Medulla oblongata (tissue), 1 donor: Measurements from ENCODE around the gene CLPTM1L.
"Not testable (repeated sequence)": the region's sequence is repeated elsewhere in the genome, so short reads cannot be mapped to it uniquely, and the experiment has no call there.

Source experiments
- DNase-seq: peaks from one replicate; pipeline ENCODE4 v3.0.0-alpha.2; 2015; ENCODE audit errors: extremely low spot score

The CLPTM1L gene

DNA sequence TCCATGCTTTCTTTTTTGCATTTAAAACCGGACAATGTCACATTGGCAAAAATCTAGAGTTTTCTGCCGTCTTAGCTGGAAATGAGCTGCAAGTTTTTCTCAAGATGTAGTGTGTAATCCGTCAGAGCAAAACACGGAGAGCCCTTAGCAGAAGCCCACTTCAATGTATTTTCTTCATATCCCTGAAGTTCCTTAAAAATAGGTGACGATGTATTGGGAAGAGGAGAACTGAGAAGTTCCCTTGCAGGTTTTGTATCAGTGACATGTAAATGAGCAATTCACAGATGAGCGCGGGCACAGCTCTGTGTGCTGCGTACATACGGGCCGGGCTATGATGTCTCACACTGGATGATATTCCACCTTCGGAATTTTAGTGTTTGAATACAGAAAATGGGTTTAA is 14.8 kb upstream of the CLPTM1L start:
- DNase-seq = no peak

DNA sequence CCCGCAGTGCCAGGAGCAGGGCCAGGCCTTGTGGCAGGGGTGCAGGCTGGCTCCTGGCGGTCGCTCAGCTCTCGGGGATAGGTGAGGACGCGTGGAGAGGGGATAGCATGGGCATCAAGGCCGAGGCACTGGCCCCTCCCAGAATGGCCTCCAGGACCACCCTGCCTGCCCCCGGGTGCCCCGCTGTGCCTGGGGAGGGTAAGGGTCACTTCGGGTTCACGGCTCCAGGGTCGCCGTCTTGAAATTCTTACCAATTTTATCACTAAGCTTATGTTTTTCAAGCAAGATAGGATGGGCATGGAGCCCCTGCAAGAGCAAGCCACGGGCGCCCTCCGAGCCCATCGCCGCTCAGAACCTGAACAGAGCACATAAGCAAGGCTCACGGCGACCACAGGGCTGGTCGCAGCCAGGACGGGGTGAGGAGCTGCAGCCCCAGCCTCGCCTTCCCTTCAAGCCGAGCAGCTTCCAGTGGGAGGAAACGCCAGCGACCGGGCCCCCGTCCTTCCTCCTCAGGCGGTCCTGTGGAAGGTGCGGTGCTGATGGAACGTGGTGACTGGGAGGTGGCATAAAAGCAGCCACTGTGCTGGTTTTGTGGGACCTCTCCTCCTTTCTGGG is 14.2 kb upstream of the CLPTM1L start:
- no peak for DNase-seq

DNA sequence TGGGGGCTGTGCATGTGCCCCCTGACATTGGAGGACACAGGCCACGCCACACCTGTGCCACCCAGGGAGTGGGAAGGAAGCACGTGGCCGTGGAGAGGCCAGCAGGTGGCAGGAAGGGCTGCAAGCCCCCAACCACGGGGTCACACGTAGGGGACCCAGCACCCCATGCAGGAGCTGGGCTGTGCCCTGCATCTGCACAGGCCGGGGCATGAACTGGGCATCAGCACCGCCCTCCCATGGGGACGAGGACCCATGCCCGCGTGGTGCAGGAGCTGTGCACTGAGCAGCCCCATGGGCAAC is 13.8 kb upstream of the CLPTM1L start:
- DNase-seq = no peak

DNA sequence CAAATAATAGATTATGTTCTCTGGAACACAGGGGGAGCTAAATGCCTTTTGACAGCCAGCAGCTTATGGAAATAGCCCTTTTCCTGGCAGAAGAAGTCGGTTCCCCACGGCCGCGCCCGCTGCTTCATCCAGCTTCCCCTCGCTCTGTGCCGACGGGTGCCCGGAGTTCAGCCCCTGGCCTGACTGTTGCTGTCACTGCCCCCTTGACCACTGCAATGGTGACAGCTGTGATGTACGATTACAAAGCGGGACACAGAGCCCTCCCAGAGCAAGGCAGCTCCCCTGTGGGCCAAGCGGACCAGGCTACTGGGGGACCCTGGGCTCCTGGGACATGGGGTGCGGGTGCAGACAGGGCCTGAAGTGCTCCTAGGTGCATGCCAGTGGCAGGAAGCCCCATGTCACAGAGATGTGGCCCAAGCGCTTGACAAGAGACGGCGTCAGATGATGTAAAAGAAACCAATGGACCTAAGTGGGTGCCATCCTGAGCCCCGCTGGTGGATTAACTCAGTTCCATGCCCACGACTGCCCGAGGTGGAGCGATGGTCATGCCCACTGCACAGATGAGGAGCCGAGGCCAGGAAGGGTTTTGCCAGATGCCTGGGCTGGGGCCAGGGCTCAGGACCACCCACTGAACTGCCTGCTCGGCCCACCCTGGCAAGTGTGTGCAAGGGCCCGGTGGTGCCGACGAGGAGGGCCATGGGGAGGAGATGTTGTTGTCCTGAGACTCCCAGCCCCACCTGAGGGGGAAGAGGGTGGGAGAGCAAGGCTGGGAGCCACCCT is 13.2 kb upstream of the CLPTM1L start:
- DNase-seq = no peak

DNA sequence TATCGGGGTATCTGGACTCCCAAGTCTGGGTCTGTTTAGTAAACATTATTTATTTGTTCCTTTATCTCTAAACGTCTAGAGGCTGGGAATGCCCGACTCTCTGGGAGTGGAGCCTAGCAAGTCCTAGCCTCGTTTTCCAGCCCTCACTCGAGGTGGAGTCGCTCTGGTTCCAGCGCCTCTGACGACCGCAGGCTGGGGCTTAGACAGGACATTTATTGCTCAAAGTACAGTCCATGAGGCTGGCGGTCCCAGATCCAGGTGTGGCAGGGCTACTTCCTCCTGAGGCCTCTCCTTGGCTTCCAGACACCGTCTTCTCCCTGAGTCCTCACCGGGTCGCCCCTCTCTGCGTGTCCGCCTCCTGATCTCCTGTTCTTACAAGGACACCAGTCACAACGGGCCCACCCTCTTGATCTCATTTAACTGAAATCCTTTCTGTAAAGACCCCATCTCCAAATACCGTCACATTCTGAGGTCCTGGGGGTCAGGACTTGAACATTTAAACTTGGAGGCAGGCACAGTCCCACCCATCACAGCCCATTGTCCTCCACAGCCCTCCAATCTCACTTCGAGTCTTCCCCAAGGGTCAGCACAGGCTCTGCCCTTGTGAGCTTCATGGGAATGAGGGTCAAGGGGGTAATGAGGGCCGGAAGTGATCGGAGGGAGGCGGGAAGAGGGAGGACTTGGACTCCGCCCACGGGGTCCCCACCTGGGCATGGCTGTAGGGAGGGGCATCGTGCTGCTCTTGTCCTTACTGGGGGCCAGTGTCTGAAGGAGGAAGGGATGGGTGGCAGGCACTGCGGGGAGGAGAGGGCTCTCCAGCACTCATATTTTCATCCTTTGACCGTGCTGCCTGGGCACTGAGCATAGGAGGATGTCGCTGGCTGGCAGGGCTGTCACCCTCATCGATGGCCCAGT is 12.2 kb upstream of the CLPTM1L start:
- DNase-seq = no peak

DNA sequence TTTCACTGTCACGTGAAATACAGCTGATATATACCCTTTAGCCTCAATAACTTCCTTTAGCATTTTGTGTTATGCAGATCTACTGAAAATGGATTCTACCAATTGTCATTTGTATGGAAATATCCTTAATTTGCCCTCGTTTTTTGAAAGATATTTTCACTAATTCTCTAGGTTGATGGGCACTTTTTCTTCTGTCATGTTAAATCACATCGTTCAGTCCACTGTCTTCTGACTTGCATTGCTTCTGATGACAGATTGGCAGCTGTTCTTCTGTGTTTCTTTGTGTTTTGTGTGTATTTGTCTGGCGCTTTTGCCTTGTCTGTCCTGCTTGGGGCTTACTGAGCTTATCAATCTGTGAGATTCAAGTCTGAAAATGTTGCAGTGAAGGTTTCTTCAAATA is 9.7 kb upstream of the CLPTM1L start:
- DNase-seq = no peak

DNA sequence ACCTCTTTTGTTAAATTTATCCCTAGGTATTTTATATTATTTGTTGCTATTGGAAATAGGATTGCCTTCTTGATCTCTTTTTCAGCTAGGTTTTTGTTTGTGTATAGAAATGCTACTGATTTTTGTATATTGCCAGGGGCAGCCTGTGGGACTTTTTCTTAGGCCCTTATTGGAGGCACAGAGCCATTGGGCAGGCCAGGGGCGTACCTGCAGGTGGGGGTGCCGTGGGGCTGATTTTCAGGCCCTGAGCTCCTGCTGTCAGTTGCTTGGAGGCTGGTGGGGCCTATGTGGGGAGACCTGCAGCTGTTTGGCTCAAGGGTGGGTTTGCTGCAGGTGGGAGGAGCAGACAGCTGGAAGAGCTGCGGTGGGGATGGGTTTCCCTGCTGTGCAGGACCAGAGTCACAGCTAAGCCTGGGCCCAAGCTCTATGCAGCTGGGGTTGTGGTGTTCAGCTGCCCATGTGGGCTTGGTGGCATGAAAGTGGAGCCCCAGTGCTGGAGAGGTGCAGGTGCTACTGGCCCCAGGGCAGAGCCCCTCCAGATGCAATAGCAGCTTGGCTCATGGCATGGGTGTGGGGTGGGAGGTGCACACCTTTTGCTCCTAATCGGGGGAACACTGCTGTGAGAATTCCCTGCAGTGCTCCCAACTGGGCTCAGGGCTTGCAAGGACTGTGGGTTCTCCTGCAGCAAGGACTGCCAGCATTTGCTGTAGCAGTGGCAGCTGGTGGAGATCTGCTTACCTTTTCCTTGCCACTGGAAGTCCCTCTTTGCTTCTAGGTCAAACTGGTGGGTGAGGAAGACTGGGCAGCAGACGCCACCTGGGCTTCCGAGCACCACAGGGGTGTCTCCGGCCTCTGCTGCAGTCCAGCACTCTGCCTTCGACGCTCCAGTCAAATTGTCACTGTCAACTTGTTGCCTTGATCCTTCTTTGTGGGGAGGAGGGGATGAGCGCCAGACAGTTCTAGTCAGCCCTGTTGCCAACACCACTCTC is 7.6 kb upstream of the CLPTM1L start:
- no peak for DNase-seq

DNA sequence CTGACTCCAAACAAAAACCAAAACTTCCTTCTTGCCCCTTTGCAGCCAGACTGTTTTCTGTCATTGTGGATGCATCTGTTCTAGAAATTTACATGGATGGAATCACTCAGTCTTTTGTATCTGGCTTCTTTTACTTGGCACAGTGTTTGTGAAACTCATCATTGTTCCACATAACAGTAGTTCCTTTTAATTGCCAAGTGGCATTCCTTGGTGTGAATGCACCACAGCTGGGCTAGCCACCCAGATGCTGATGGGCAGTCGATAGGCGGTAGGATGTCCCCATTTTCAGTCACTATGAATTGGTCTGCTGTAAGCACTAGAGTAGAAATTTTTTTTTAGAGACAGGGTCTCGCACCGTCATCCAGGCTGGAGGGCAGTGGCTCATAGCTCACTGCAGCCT is 6.3 kb upstream of the CLPTM1L start:
- peak; percentile 86 for DNase-seq

DNA sequence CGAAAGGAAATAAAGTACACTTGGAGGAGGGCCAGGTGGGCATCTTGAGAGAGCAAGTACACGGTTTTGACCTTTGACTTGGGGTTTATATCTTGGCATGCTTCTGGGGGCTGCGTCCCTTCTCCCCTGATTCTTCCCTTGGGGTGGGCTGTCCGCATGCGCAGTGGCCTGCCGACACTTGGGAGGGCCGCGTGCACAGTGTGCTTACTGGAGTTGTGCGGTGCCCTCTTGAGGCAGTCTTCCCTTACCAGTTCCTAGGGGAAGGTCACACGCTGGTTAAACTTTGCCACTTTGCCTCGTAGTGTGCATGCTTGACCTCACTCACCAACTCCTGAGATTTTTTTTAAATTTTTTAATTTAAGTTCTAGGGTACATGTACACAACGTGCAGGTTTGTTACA is 4.3 kb upstream of the CLPTM1L start:
- no peak for DNase-seq

DNA sequence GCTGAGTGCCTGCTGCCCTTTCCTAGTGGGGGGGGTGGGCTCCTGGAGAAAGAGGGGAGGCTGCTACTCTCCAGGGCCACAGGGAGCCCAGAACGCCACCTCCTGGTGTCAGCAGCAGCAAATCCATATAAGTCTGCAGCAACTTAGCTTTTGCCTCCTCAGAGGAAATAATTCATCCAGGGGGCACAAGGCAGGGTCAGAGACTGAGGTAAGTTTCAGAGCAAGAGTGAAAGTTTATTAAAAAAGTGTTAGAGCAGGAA is 4.0 kb upstream of the CLPTM1L start:
- no peak for DNase-seq

DNA sequence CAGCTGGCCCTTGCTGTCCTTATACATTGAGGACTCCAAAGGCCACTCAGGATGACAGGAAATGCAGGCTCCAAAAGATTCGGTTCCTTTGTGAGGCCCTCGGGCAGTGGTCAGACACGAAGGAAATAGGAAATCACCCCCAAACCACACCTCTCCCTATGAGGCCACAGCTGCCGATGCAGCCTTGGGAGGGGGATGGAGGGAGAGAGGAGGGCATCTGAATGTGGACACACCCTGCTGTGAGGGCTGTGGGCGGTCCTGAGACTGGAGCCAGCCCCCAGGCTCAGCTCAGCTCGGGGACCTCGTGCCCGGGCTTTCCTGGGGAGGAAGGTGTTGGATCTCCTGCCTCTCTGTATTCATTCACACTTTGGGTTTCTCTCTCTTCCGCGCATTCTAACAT is 2.7 kb upstream of the CLPTM1L start:
- no peak for DNase-seq

DNA sequence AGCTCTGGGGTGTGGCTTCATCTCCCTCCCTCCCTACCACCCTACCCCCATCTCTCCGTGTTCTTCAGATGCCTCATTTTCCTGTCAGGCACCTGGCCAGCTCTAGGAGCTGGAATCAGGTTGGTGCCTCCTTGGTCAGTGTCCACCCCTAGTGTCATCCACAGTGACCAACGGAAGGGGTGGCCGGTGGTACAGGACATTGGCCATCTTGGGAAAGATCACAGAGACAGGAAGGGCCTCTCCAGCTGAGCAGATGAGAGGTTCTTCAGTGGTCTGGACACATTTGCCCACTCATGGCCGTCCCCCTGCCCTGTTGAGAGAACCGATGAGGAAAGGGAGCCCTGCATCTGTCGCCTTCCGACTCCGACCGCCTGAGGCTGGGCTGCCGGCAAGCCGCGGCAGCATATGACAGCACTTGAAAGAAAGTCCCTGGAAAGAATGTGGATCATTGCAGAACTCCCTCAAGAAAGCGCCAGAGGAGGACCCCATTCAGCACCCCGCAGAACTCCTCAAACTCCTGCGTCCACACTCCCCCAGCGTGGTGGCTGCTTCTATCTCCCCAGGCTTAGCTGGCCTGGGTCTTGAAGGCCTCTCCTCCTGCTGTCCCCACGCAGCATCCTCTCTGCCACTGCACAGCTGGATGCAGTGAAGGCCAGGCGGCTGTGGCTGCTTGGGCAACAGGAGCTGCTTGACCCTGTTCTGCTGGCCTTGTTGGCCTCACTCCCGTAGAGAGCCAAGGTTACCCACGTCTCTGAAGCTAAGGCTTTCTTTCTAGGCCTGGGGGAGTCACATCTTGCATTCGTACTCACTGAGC is 1.9 kb upstream of the CLPTM1L start:
- no peak for DNase-seq

DNA sequence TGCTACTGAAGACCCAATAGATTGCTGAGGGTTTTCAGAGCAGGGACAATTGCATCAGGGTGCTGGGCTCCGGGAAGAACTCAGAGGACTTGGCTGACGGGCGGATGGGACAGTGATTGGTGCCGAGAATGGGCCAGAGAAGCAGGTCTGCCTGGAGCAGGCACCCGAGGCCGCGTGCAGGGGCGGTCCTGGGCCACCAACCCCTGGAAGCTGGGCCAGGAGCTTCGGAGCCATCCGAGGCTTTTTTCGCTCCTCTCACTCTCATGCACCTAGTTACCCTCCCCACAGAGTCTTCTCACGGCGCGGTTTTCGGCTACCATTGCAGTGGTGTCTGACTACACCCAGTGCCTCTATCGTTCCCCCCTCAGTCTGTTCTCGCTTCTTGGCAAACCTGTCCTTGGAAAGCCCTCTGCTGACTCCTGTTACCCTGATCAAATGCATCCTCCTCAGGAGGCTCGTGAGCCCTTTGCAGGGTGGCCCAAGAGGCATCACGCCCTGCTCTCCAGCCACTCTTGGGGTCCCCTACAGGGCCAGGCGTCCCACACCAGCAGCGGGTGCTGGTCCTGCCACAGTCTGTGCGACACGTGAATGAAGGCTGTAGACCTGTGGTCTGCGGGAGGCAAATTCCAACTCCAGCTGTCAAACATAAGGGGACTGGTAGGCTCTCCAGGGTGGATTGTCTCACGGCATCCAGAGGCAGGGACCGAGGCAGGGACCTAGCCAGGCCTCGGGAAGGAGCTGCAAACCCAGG is 1.2 kb upstream of the CLPTM1L start:
- DNase-seq = no peak

DNA sequence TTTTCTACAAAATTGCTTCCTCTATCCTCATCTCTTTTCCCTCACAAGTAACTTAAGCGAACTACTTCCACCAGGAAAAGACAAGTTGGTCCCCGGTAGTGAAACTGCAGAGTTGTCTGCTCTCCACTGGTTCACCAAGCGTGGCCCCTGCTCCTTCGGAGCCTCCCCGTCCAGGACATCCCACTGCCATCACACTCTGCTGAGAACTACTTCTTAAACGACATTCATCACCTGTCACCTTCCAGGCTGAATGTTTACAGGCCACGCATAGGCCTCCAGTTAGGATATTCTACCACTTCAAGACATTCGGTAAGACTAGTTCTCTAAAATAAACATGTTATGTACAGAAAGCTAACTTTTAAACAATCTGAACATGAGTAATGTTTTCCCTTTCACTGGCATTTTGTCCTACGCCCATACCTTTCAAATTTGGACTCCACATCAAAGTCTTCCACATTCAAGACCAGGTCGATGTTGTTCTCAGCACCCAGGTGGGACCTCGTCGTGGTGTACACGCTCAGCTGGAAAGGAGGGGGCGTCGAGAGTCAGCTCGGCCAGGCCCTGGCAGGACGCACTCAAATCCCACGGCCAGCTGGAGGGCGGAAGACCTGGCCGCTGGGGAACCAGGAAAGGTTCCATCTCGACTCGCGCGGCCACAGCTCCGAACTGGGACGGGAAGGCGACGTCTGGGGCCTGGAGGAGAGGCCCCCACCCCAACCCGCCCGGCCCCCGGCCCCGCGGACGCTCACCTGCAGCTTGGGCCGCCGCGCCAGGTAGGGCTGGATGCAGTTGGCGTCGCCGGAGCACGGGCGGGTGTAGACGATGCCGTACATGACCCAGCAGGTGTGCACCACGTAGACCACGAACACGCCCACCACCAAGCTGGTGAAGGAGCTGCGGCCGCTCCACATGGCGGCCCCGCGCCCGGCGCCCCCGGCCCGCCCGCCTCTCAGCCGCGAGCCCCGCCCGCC is 683 bp downstream of the CLPTM1L start:
- no peak for DNase-seq

DNA sequence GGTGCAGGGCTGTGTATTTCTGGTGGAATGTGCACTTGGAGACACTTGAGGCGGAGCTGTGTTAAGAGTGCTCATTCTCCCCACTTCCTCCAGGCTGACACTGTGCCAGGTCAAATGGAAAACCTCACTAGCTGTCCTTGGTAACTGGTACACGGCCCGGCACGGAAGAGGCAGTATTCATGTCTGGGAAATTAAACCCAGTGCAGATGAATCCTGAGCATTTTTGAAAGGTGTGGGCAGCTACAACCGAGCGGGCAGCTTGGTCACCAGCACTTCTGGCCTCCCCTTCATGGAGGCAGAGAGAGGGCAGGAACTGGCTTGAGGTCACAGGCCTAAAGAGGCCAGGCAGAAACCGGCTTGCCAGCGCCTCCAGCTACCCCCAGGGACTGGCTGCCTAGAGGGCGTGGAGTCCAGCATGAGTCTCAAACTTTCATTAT is 1.6 kb downstream of the CLPTM1L start:
- DNase-seq = no peak

DNA sequence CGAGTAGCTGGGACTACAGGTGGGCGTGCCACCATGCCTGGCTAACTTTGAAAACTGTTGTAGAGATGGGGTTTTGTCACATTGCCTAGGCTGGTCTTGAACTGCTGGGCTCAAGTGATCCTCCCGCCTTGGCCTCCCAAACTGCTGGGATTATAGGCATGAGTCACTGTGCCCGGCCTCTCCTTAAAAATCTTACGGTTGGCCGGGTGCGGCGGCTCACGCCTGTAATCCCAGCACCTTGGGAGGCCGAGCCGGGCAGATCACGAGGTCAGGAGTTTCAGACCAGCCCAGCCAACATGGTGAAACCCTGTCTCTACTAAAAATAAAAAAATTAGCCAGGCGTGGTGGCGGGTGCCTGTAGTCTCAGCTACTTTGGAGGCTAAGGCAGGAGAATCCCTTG is 2.2 kb downstream of the CLPTM1L start:
- DNase-seq = not testable (repeated sequence)

DNA sequence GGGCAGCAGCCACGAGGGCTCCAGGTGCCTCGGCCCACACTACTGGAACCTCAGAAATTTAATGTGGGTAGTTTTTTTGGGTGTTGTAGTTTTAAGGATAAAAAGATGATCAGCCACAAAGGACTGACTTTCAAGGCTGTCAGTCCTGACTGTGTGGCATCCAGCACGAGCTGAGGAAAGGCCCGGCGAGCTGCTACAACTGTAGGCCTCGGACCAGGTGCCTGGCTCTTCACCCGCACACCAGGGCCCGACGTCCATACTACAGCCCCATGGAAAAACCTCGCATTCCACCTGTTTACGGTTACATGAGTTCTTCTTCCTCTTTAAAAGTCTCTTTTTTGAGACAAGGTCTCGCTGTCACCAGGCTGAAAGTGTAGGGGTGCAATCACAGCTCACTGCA is 2.6 kb downstream of the CLPTM1L start:
- no peak for DNase-seq

DNA sequence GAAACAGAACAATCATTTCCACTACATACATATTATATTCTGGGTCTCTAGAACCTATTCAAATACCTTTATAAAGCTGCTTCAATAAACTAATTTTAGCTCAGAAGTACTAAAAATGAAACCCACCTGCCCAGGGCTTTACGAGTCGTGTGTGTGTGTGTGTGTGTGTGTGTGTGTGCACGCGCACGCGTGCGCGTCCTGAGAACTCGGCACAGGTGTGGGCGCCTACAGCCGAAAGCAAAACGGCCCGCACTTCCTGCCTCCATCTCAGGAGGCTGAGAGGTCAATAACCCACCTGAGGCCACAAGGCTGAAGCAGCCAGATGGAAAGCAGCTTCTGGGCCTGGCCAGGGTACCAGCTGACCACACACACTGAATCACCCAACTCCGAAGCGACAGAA is 3.0 kb downstream of the CLPTM1L start:
- no peak for DNase-seq

DNA sequence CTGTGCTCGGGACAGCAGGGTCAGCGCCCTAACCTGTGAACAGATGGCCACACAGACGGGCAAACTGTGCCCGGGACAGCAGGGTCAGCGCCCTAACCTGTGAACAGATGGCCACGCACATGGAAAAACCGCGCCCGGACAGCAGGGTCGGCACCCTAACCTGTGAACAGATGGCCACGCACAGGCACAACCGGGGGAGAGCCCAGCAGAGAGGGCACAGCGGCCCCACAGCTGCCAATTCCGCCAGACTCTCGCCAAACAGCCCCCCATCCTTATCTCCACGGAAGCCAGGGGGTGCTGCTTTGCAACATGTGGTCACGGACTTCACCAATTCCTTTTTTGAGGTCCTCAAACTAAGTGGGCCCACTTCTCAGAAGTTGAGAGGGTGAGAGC is 5.1 kb downstream of the CLPTM1L start:
- not testable (repeated sequence) for DNase-seq
